HG03558 (cell line): ENCODE measurements around the gene UTS2R.

ENCODE experiments used
- ATAC-seq: cut with Tn5 transposase; IDR thresholded peaks from one replicate; pipeline ENCODE4 v1.9.1; 2021; ENCODE audit warnings: moderate number of reproducible peaks; ENCODE audit not compliant: unreplicated experiment; ENCODE audit errors: extremely low read depth

UTS2R gene

GRCh38 chr17:82371333-82372248, at the start of gene UTS2R:
Gene UTS2R, plus strand, starts transcription at chr17:82371765. Its CDS starts 2,560 bp downstream, at chr17:82374325.
- ATAC-seq = no peak

- no peak for ATAC-seq
Observed at GRCh38 chr17:82321947-82322466, 49.6 kb upstream of the UTS2R start.

GRCh38 chr17:82322526-82323453, 48.8 kb upstream of the UTS2R start:
- no peak for ATAC-seq

- ATAC-seq = no peak
Observed at GRCh38 chr17:82323514-82324234, 47.9 kb upstream of the UTS2R start.

GRCh38 chr17:82324566-82325285, 46.8 kb upstream of the UTS2R start:
- ATAC-seq = no peak

GRCh38 chr17:82325286-82326180, 46.0 kb upstream of the UTS2R start:
- ATAC-seq = no peak

- no peak for ATAC-seq
Observed at GRCh38 chr17:82327289-82327688, 44.3 kb upstream of the UTS2R start.

- ATAC-seq = no peak
Observed at GRCh38 chr17:82327757-82328140, 43.8 kb upstream of the UTS2R start.

GRCh38 chr17:82328141-82328993, 43.2 kb upstream of the UTS2R start:
- ATAC-seq = no peak

- ATAC-seq = no peak
Observed at GRCh38 chr17:82328994-82329507, 42.5 kb upstream of the UTS2R start.

GRCh38 chr17:82329683-82330321, 41.8 kb upstream of the UTS2R start:
- ATAC-seq = no peak

GRCh38 chr17:82330322-82331239, 41.0 kb upstream of the UTS2R start:
- no peak for ATAC-seq

- no peak for ATAC-seq
Observed at GRCh38 chr17:82331345-82331939, 40.1 kb upstream of the UTS2R start.

- no peak for ATAC-seq
Observed at GRCh38 chr17:82332669-82333278, 38.8 kb upstream of the UTS2R start.
